Lower lobe of right lung (tissue), 2 donors: ENCODE data around the gene FRMD4A. TPM values are rescaled to one million over a fixed set of nuclear protein-coding genes. Genes with fewer than 3 reads are reported as not detected.

Experiments
- ATAC-seq, 2 donors: fragments of 200-7000 bp; cut with Tn5 transposase; one replicate each; pipeline ENCODE4 v1.9.1; 2020 to 2022; ENCODE audit warnings: mild to moderate bottlenecking in 2 of 2, moderate library complexity in 2 of 2
- DNase-seq: peaks from one replicate; pipeline ENCODE4 v3.0.0-alpha.2; 2020
- H3K27ac ChIP-seq: fragments of 200-600 bp; one replicate; pipeline ENCODE4 v1.8.0; 2022
- H3K27me3 ChIP-seq: fragments of 200-600 bp; one replicate; pipeline ENCODE4 v1.8.0; 2022; ENCODE audit warnings: low read depth
- H3K36me3 ChIP-seq: fragments of 200-600 bp; one replicate; pipeline ENCODE4 v1.8.0; 2022; ENCODE audit warnings: mild to moderate bottlenecking
- H3K4me1 ChIP-seq: fragments of 200-600 bp; one replicate; pipeline ENCODE4 v1.8.0; 2022
- H3K4me3 ChIP-seq: fragments of 200-600 bp; one replicate; pipeline ENCODE4 v1.8.0; 2022; ENCODE audit warnings: mild to moderate bottlenecking
- H3K9me3 ChIP-seq: fragments of 200-600 bp; one replicate; pipeline ENCODE4 v1.8.0; 2022
- CTCF ChIP-seq: fragments of 200-600 bp; IDR thresholded peaks from one replicate; pipeline ENCODE4 v1.8.0; 2022; ENCODE audit warnings: antibody characterized with exemption, mild to moderate bottlenecking
- intact Hi-C: fragments of 100-400 bp; cut with DNase I; formaldehyde crosslinking; loops from one replicate; pipeline ENCODE4 v1.11.0; 2022
- total RNA-seq: library from RNA; stranded (reverse); fragmentation: NEBNext Ultra II Directional; extraction: Animal tissue kit (Norgen Biotek cat#: 25700); gene quantifications from one replicate; pipeline ENCODE4 v1.2.1, GENCODE V29; 2021
- donor health status: DM: no; HTN: yes; CAD: no; lungs with severe emphysema.

Gene FRMD4A
- total RNA-seq, 1 donor from 2014 or later, result 64.8 TPM

- TF ChIP-seq CTCF, result no peak
- intact Hi-C loops, result no loop called here
- peaks cover 54% of the 10 kb centered on the region for H3K36me3 ChIP-seq
Measured at GRCh38 chr10:13621931-13622330, 708.8 kb downstream of the FRMD4A start.

GRCh38 chr10:13617116-13617515, 713.6 kb downstream of the FRMD4A start:
- H3K27ac ChIP-seq, result no peak overlapping the region
- peaks cover 85% of the 10 kb centered on the region for H3K36me3 ChIP-seq
- intact Hi-C loops, result no loop called here
- no peak for ATAC-seq
- no peaks in the 10 kb centered on the region for H3K9me3 ChIP-seq
- TF ChIP-seq CTCF, result no peak
- H3K4me1 ChIP-seq, result no peaks in the 10 kb centered on the region
- no peaks in the 10 kb centered on the region for H3K27me3 ChIP-seq
- no peak for DNase-seq
- H3K4me3 ChIP-seq, result no peak overlapping the region

More at GRCh38 chr10:13621931-13622330, 708.8 kb downstream of the FRMD4A start:
- DNase-seq (no peak), ATAC-seq (no peak)
- H3K9me3 ChIP-seq, result no peaks in the 10 kb centered on the region
- H3K4me3 ChIP-seq, result no peak overlapping the region
- no peak overlapping the region for H3K27ac ChIP-seq
- no peaks in the 10 kb centered on the region for H3K27me3 ChIP-seq
- H3K4me1 ChIP-seq, result no peaks in the 10 kb centered on the region

GRCh38 chr10:13615650-13616300, 714.9 kb downstream of the FRMD4A start:
- no peak for TF ChIP-seq CTCF
- Histone ChIP-seq H3K9me3 (no peaks in the 10 kb centered on the region), H3K27ac (no peak overlapping the region), H3K36me3 (peaks cover 85% of the 10 kb centered on the region), H3K4me1 (no peaks in the 10 kb centered on the region), H3K27me3 (no peaks in the 10 kb centered on the region), H3K4me3 (no peak overlapping the region)
- no peak for DNase-seq
- no peak for ATAC-seq
- intact Hi-C loops, result no loop called here

- Histone ChIP-seq H3K4me1 (no peaks in the 10 kb centered on the region), H3K36me3 (peaks cover 94% of the 10 kb centered on the region), H3K27ac (no peak overlapping the region), H3K4me3 (no peak overlapping the region), H3K27me3 (no peaks in the 10 kb centered on the region), H3K9me3 (no peaks in the 10 kb centered on the region)
- intact Hi-C loops, result no loop called here
- ATAC-seq (no peak), DNase-seq (no peak)
- TF ChIP-seq CTCF, result no peak
Measured at GRCh38 chr10:13614530-13615332, 716.0 kb downstream of the FRMD4A start.

GRCh38 chr10:13613519-13613918, 717.2 kb downstream of the FRMD4A start:
- H3K9me3 ChIP-seq, result no peaks in the 10 kb centered on the region
- no peaks in the 10 kb centered on the region for H3K27me3 ChIP-seq
- ATAC-seq, result no peak
- no peaks in the 10 kb centered on the region for H3K4me1 ChIP-seq
- intact Hi-C loops, result no loop called here
- no peak for DNase-seq
- H3K36me3 ChIP-seq, result peaks cover 92% of the 10 kb centered on the region
- no peak overlapping the region for H3K27ac ChIP-seq
- H3K4me3 ChIP-seq, result no peak overlapping the region
- TF ChIP-seq CTCF, result peak; percentile 21
